GM11168 (cell line): Measurements from ENCODE around the gene LRMDA.
"Not testable (repeated sequence)": the region's sequence is repeated elsewhere in the genome, so short reads cannot be mapped to it uniquely, and the experiment has no call there.

Source experiments
- in situ Hi-C: fragments of 300-500 bp; cut with MboI; formaldehyde crosslinking; loops from one replicate; pipeline ENCODE4 v1.12.0; 2022; ENCODE audit warnings: low sequenced_read_pairs; ENCODE audit not compliant: unreplicated experiment

Gene LRMDA

GRCh38 chr10:76492678-76493472 lies 1061.5 kb downstream of the LRMDA start:
- in situ Hi-C loops, result no loop called here

- in situ Hi-C loops, result no loop called here
Observed at GRCh38 chr10:76497666-76498065, 1066.2 kb downstream of the LRMDA start.

GRCh38 chr10:76504823-76505222 lies 1073.4 kb downstream of the LRMDA start:
- in situ Hi-C loops, result no loop called here

- in situ Hi-C loops, result no loop called here
Observed at GRCh38 chr10:76509446-76509845, 1078.0 kb downstream of the LRMDA start.

GRCh38 chr10:76514321-76514720 lies 1082.9 kb downstream of the LRMDA start:
- in situ Hi-C loops, result no loop called here

GRCh38 chr10:76514869-76515268 lies 1083.4 kb downstream of the LRMDA start:
- in situ Hi-C loops, result no loop called here

- in situ Hi-C loops, result no loop called here
Observed at GRCh38 chr10:76522547-76522946, 1091.1 kb downstream of the LRMDA start.

- in situ Hi-C loops, result no loop called here
Observed at GRCh38 chr10:76523246-76523645, 1091.8 kb downstream of the LRMDA start.

GRCh38 chr10:76523791-76524351 lies 1092.4 kb downstream of the LRMDA start:
- in situ Hi-C loops, result no loop called here

- in situ Hi-C loops, result not testable (repeated sequence)
Observed at GRCh38 chr10:76526833-76527232, 1095.4 kb downstream of the LRMDA start.

- in situ Hi-C loops, result no loop called here
Observed at GRCh38 chr10:76540331-76540730, 1108.9 kb downstream of the LRMDA start.

GRCh38 chr10:76540786-76541185 lies 1109.4 kb downstream of the LRMDA start:
- in situ Hi-C loops, result no loop called here

GRCh38 chr10:76541852-76542251 lies 1110.4 kb downstream of the LRMDA start:
- in situ Hi-C loops, result no loop called here

- in situ Hi-C loops, result no loop called here
Observed at GRCh38 chr10:76542307-76542930, 1111.0 kb downstream of the LRMDA start.

GRCh38 chr10:76543655-76544054 lies 1112.2 kb downstream of the LRMDA start:
- in situ Hi-C loops, result no loop called here

- in situ Hi-C loops, result no loop called here
Observed at GRCh38 chr10:76544789-76545188, 1113.4 kb downstream of the LRMDA start.

- in situ Hi-C loops, result no loop called here
Observed at GRCh38 chr10:76546411-76546810, 1115.0 kb downstream of the LRMDA start.

GRCh38 chr10:76547352-76547972 lies 1116.0 kb downstream of the LRMDA start:
- in situ Hi-C loops, result no loop called here

GRCh38 chr10:76548716-76549115 lies 1117.3 kb downstream of the LRMDA start:
- in situ Hi-C loops, result no loop called here

- in situ Hi-C loops, result no loop called here
Observed at GRCh38 chr10:76549171-76549570, 1117.7 kb downstream of the LRMDA start.

GRCh38 chr10:76550806-76551205 lies 1119.4 kb downstream of the LRMDA start:
- in situ Hi-C loops, result no loop called here
